ENCODE results near the gene CNOT2.

- TF ChIP-seq JUND (IDR thresholded peaks at IDR 0.05) (no peak), CTCF (IDR thresholded peaks at IDR 0.05; ENCODE audit: low read depth, low read length, missing input control) (no peak), FOXA1 (IDR thresholded peaks at IDR 0.05) (no peak), GABPA (IDR thresholded peaks at IDR 0.05 in 1 of 2, conservative IDR thresholded peaks at IDR 0.05 in 1 of 2) (no peak), TAF1 (conservative IDR thresholded peaks at IDR 0.05) (no peak)
These were observed 156.1 kb downstream of the CNOT2 start for GRCh38 chr12:70399311-70399710.

Measured in liver (tissue), 3 donors.